K562 (cell line): ENCODE results near the gene GTPBP8. TPM values are rescaled to one million over a fixed set of nuclear protein-coding genes. Genes with fewer than 3 reads are reported as not detected.
A peak's percentile ranks its signal among the peaks of the same experiment; 100 is the strongest.

Experiments used
- CCNT2 ChIP-seq: IDR thresholded peaks from 2 replicates; pipeline ENCODE4 v1.6.1; 2011; ENCODE audit warnings: borderline replicate concordance, low read depth, mild to moderate bottlenecking, moderate library complexity, mixed read lengths, low read length; ENCODE audit not compliant: insufficient read length; ENCODE audit errors: extremely low read depth
- EWSR1 ChIP-seq: fragments of 450-650 bp; IDR thresholded peaks from 2 replicates; pipeline ENCODE4 v1.6.1; 2018; ENCODE audit warnings: borderline replicate concordance, mild to moderate bottlenecking, low read depth, moderate library complexity; ENCODE audit not compliant: partially characterized antibody
- NEUROD1 ChIP-seq: fragments of 150-350 bp; IDR thresholded peaks from 2 replicates; pipeline ENCODE4 v1.6.1; 2014; ENCODE audit warnings: borderline replicate concordance, low read length, low read depth; ENCODE audit not compliant: partially characterized antibody
- PRMT5 ChIP-seq: sonication (generic); formaldehyde crosslinking; IDR thresholded peaks from 2 replicates; pipeline ENCODE4 v1.5.0; 2020; ENCODE audit warnings: missing genetic modification reagents
- RCOR1 ChIP-seq, 2 experiments: IDR thresholded peaks; 2 replicates each; pipeline ENCODE4 v1.6.1; 2012; ENCODE audit warnings: low read depth in 2 of 2, low read length in 2 of 2, borderline replicate concordance in 1 of 2, improper control_type of control experiment in 1 of 2
- SMAD1 ChIP-seq: fragments of 150-350 bp; IDR thresholded peaks from 2 replicates; pipeline ENCODE4 v1.6.1; 2014; ENCODE audit warnings: low read length, low read depth; ENCODE audit not compliant: partially characterized antibody
- TCF3 ChIP-seq: sonication (generic); formaldehyde crosslinking; IDR thresholded peaks from 2 replicates; pipeline ENCODE4 v1.4.0; 2020; ENCODE audit warnings: mild to moderate bottlenecking, missing genetic modification reagents
- polyA plus RNA-seq, 8 experiments: library from polyadenylated mRNA; depleted of rRNA in 4 of 8; stranded (reverse) in 5 of 8; unstranded in 3 of 8; fragments of >200 nt; fragmentation: Nextera tagmentation in 2 of 8; fragmentation: Illumina TruSeq in 1 of 8; extraction: Ambion mirVana in 2 of 8; extraction: Trizol in 1 of 8; gene quantifications; 2 replicates each; pipeline versions ENCODE4 v1.2.1 to v1.2.3, GENCODE V29; 2011 to 2014; ENCODE audit warnings: inconsistent platforms in 1 of 8, missing spikeins in 1 of 8
- total RNA-seq, 7 experiments: library from RNA; depleted of rRNA in 6 of 7; stranded (reverse); fragments of >200 nt in 6 of 7; fragmentation: Illumina TruSeq in 2 of 7; extraction: Trizol in 2 of 7; gene quantifications; 2 replicates each; pipeline versions ENCODE4 v1.2.1 to v1.2.3, GENCODE V29; 2011 to 2021; ENCODE audit warnings: low replicate concordance in 1 of 7
- TF ChIP-seq, protein P1 (sequence below): fragments of 450-650 bp; IDR thresholded peaks from 2 replicates; pipeline ENCODE4 v1.6.1; 2016; ENCODE audit warnings: mild to moderate bottlenecking, moderate library complexity
- TF ChIP-seq, protein P2 (sequence below): fragments of 250-450 bp; sonication (Bioruptor Pico); IDR thresholded peaks from 2 replicates; pipeline ENCODE4 v1.8.0; 2021; ENCODE audit warnings: borderline replicate concordance, mild to moderate bottlenecking, moderate library complexity; ENCODE audit not compliant: poor library complexity, severe bottlenecking
- TF ChIP-seq, protein P3 (sequence below): fragments of 450-650 bp; IDR thresholded peaks from 2 replicates; pipeline ENCODE4 v1.7.1; 2018; ENCODE audit warnings: mild to moderate bottlenecking, low read depth; ENCODE audit not compliant: partially characterized antibody

Gene GTPBP8
- total and polyA plus RNA-seq, 9 of the 15 experiments (the other 6 are each of a cell fraction or from before 2014, with no cell fraction given), result 14.0 to 33.3 (median 20.8) TPM

DNA sequence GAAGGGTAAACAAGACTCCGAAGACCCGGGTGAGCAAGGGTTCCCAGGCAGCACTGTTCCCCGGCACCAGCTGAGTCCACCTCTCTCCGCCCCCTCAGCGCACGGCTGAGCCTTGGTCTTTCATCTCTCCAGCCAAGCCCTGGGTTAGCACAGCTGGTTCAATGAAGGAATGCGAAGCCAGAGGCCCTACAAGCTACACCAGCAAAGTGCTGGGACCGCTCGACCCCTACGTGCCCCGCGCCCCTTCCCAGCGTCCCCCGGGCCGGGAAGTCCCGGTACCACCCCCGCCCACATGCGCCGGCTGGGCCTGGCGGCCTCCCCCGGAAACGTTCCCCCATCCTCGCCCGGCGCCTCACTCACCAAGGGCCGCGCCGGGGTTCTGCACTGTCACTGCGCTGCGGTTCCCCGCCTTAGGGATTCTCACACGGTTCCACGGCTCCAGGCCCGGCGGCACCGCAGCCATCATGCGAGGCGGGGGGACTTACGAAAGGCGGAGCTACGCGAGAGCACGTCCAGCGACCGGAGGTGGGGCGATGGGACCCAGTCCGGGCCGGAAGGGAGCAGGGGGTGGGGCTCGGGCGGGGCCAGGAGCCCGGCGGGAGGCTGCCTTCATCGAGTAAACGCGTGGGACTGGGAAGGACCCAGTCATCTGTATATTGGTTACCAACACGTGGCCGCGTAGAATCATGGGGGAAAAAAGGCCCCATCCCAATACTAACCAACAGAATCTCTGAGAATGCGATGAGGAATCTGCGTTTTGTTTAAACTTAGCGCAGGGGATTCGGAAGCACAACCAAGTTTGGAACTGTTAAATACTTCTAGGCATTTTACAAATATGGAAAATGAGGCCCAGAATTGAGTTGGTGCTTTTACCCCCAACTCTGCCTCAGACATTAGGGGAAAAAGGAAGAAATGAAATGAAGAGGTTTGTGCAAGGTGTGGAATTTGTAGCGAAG lies 28.7 kb downstream of the GTPBP8 start (continued):
- TF ChIP-seq, protein P1, sequence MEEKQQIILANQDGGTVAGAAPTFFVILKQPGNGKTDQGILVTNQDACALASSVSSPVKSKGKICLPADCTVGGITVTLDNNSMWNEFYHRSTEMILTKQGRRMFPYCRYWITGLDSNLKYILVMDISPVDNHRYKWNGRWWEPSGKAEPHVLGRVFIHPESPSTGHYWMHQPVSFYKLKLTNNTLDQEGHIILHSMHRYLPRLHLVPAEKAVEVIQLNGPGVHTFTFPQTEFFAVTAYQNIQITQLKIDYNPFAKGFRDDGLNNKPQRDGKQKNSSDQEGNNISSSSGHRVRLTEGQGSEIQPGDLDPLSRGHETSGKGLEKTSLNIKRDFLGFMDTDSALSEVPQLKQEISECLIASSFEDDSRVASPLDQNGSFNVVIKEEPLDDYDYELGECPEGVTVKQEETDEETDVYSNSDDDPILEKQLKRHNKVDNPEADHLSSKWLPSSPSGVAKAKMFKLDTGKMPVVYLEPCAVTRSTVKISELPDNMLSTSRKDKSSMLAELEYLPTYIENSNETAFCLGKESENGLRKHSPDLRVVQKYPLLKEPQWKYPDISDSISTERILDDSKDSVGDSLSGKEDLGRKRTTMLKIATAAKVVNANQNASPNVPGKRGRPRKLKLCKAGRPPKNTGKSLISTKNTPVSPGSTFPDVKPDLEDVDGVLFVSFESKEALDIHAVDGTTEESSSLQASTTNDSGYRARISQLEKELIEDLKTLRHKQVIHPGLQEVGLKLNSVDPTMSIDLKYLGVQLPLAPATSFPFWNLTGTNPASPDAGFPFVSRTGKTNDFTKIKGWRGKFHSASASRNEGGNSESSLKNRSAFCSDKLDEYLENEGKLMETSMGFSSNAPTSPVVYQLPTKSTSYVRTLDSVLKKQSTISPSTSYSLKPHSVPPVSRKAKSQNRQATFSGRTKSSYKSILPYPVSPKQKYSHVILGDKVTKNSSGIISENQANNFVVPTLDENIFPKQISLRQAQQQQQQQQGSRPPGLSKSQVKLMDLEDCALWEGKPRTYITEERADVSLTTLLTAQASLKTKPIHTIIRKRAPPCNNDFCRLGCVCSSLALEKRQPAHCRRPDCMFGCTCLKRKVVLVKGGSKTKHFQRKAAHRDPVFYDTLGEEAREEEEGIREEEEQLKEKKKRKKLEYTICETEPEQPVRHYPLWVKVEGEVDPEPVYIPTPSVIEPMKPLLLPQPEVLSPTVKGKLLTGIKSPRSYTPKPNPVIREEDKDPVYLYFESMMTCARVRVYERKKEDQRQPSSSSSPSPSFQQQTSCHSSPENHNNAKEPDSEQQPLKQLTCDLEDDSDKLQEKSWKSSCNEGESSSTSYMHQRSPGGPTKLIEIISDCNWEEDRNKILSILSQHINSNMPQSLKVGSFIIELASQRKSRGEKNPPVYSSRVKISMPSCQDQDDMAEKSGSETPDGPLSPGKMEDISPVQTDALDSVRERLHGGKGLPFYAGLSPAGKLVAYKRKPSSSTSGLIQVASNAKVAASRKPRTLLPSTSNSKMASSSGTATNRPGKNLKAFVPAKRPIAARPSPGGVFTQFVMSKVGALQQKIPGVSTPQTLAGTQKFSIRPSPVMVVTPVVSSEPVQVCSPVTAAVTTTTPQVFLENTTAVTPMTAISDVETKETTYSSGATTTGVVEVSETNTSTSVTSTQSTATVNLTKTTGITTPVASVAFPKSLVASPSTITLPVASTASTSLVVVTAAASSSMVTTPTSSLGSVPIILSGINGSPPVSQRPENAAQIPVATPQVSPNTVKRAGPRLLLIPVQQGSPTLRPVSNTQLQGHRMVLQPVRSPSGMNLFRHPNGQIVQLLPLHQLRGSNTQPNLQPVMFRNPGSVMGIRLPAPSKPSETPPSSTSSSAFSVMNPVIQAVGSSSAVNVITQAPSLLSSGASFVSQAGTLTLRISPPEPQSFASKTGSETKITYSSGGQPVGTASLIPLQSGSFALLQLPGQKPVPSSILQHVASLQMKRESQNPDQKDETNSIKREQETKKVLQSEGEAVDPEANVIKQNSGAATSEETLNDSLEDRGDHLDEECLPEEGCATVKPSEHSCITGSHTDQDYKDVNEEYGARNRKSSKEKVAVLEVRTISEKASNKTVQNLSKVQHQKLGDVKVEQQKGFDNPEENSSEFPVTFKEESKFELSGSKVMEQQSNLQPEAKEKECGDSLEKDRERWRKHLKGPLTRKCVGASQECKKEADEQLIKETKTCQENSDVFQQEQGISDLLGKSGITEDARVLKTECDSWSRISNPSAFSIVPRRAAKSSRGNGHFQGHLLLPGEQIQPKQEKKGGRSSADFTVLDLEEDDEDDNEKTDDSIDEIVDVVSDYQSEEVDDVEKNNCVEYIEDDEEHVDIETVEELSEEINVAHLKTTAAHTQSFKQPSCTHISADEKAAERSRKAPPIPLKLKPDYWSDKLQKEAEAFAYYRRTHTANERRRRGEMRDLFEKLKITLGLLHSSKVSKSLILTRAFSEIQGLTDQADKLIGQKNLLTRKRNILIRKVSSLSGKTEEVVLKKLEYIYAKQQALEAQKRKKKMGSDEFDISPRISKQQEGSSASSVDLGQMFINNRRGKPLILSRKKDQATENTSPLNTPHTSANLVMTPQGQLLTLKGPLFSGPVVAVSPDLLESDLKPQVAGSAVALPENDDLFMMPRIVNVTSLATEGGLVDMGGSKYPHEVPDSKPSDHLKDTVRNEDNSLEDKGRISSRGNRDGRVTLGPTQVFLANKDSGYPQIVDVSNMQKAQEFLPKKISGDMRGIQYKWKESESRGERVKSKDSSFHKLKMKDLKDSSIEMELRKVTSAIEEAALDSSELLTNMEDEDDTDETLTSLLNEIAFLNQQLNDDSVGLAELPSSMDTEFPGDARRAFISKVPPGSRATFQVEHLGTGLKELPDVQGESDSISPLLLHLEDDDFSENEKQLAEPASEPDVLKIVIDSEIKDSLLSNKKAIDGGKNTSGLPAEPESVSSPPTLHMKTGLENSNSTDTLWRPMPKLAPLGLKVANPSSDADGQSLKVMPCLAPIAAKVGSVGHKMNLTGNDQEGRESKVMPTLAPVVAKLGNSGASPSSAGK, result peak; percentile 99
- TF ChIP-seq PRMT5 (CRISPR knock-in tag) (no peak), NEUROD1 (no peak), EWSR1 (no peak), SMAD1 (no peak), TCF3 (0 out of 2 replicates have a peak, but pooled peaks have one; percentile 10), CCNT2 (peak; percentile 29), RCOR1 (IDR thresholded peaks at IDR 0.05; ENCODE audit: borderline replicate concordance in 1 of 2, low read depth in 2 of 2, low read length in 2 of 2) (no peak)
- TF ChIP-seq, protein P2, sequence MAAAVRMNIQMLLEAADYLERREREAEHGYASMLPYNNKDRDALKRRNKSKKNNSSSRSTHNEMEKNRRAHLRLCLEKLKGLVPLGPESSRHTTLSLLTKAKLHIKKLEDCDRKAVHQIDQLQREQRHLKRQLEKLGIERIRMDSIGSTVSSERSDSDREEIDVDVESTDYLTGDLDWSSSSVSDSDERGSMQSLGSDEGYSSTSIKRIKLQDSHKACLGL, result no peak
- TF ChIP-seq, protein P3, sequence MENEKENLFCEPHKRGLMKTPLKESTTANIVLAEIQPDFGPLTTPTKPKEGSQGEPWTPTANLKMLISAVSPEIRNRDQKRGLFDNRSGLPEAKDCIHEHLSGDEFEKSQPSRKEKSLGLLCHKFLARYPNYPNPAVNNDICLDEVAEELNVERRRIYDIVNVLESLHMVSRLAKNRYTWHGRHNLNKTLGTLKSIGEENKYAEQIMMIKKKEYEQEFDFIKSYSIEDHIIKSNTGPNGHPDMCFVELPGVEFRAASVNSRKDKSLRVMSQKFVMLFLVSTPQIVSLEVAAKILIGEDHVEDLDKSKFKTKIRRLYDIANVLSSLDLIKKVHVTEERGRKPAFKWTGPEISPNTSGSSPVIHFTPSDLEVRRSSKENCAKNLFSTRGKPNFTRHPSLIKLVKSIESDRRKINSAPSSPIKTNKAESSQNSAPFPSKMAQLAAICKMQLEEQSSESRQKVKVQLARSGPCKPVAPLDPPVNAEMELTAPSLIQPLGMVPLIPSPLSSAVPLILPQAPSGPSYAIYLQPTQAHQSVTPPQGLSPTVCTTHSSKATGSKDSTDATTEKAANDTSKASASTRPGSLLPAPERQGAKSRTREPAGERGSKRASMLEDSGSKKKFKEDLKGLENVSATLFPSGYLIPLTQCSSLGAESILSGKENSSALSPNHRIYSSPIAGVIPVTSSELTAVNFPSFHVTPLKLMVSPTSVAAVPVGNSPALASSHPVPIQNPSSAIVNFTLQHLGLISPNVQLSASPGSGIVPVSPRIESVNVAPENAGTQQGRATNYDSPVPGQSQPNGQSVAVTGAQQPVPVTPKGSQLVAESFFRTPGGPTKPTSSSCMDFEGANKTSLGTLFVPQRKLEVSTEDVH, result no peak
